UCSD-AML1 (cell line): ENCODE measurements around the gene PCDHGC4.

ENCODE experiments used
- DNase-seq: peaks from one replicate; lab custom pipeline; 2025; ENCODE audit not compliant: unreplicated experiment; lab: John Stamatoyannopoulos, UW

PCDHGC4 gene

GRCh38 chr5:141484641-141485311 is at the start of gene PCDHGC4:
Gene PCDHGC4, plus strand, starts transcription at chr5:141485030. Its CDS starts 144 bp downstream, at chr5:141485174.
- no peak for DNase-seq

GRCh38 chr5:141437221-141437620 is 47.6 kb upstream of the PCDHGC4 start:
- no peak for DNase-seq

- no peak for DNase-seq
These were observed 45.3 kb upstream of the PCDHGC4 start for GRCh38 chr5:141439411-141440141.

- DNase-seq, result no peak
These were observed 44.5 kb upstream of the PCDHGC4 start for GRCh38 chr5:141440341-141440740.

- DNase-seq, result no peak
These were observed 43.2 kb upstream of the PCDHGC4 start for GRCh38 chr5:141441571-141442170.

- no peak for DNase-seq
These were observed 19.5 kb upstream of the PCDHGC4 start for GRCh38 chr5:141465351-141465750.

GRCh38 chr5:141475625-141476131 is 9.2 kb upstream of the PCDHGC4 start, which contains the start of gene PCDHGC3:
Gene PCDHGC3, plus strand, starts transcription at chr5:141475966. Its CDS starts 151 bp downstream, at chr5:141476117.
- DNase-seq, result peak; percentile 81

- peak; percentile 60 for DNase-seq
These were observed 8.5 kb upstream of the PCDHGC4 start for GRCh38 chr5:141476132-141476911.

GRCh38 chr5:141477044-141477575 is 7.7 kb upstream of the PCDHGC4 start:
- DNase-seq, result no peak

- no peak for DNase-seq
These were observed 7.0 kb upstream of the PCDHGC4 start for GRCh38 chr5:141477815-141478214.

GRCh38 chr5:141478321-141478945 is 6.4 kb upstream of the PCDHGC4 start:
- DNase-seq, result no peak

- DNase-seq, result no peak
These were observed 5.1 kb upstream of the PCDHGC4 start for GRCh38 chr5:141479776-141480175.

- DNase-seq, result no peak
These were observed 928 bp upstream of the PCDHGC4 start for GRCh38 chr5:141483902-141484301.

GRCh38 chr5:141484310-141484640 is 555 bp upstream of the PCDHGC4 start:
- no peak for DNase-seq

- DNase-seq, result no peak
These were observed 658 bp downstream of the PCDHGC4 start for GRCh38 chr5:141485321-141486055.

- DNase-seq, result no peak
These were observed 1.3 kb downstream of the PCDHGC4 start for GRCh38 chr5:141486091-141486490.

GRCh38 chr5:141487131-141487530 is 2.3 kb downstream of the PCDHGC4 start:
- no peak for DNase-seq

GRCh38 chr5:141488591-141489561 is 4.0 kb downstream of the PCDHGC4 start, which contains the start of gene PCDHGC5:
Gene PCDHGC5, plus strand, starts transcription at chr5:141489081. Its CDS starts 160 bp downstream, at chr5:141489241.
- no peak for DNase-seq
